Astrocyte (in vitro differentiated cells and primary cell): ENCODE measurements around the gene GNA14. TPM values are rescaled to one million over a fixed set of nuclear protein-coding genes. Genes with fewer than 3 reads are reported as not detected.
"Not testable (repeated sequence)": the region's sequence is repeated elsewhere in the genome, so short reads cannot be mapped to it uniquely, and the experiment has no call there.

Experiments
- DNase-seq: peaks from one replicate; pipeline ENCODE4 v3.0.0-alpha.2; 2010; ENCODE audit warnings: low read depth
- FAIRE-seq: peaks from 2 replicates; lab custom pipeline; 2011; peaks lifted over from hg19 to GRCh38; lab: Jason Lieb, UNC
- H2AFZ ChIP-seq: 2 replicates; pipeline ENCODE4 v1.6.0; 2012; ENCODE audit warnings: low read depth, low read length, inconsistent platforms
- H3K27ac ChIP-seq: 2 replicates; pipeline ENCODE4 v1.5.1; 2011; ENCODE audit warnings: low read depth, low read length, inconsistent platforms
- H3K27me3 ChIP-seq: 2 replicates; pipeline ENCODE4 v1.6.0; 2011; ENCODE audit warnings: low read length, inconsistent platforms; ENCODE audit not compliant: insufficient read depth
- H3K36me3 ChIP-seq: 2 replicates; pipeline ENCODE4 v1.5.1; 2011; ENCODE audit warnings: low read length, inconsistent platforms; ENCODE audit not compliant: insufficient read depth
- H3K4me1 ChIP-seq: 2 replicates; pipeline ENCODE4 v1.5.1; 2011; ENCODE audit warnings: low read length, inconsistent platforms; ENCODE audit not compliant: insufficient read depth
- H3K4me2 ChIP-seq: 2 replicates; pipeline ENCODE4 v1.6.0; 2012; ENCODE audit warnings: low read length, inconsistent platforms
- H3K4me3 ChIP-seq: 2 replicates; pipeline ENCODE4 v1.5.1; 2011; ENCODE audit warnings: low read depth, mild to moderate bottlenecking, low read length, inconsistent platforms; ENCODE audit not compliant: insufficient read depth
- H3K79me2 ChIP-seq: 2 replicates; pipeline ENCODE4 v1.6.0; 2012; ENCODE audit warnings: mild to moderate bottlenecking, low read length, inconsistent platforms; ENCODE audit not compliant: insufficient read depth
- H3K9ac ChIP-seq: 2 replicates; pipeline ENCODE4 v1.6.0; 2012; ENCODE audit warnings: mild to moderate bottlenecking, low read length, inconsistent platforms
- H3K9me3 ChIP-seq: 2 replicates; pipeline ENCODE4 v1.5.1; 2012; ENCODE audit warnings: low read depth, mild to moderate bottlenecking, low read length, inconsistent platforms; ENCODE audit not compliant: insufficient read depth
- H4K20me1 ChIP-seq: 2 replicates; pipeline ENCODE4 v1.6.0; 2012; ENCODE audit warnings: low read length, inconsistent platforms; ENCODE audit not compliant: insufficient read depth
- H3K27ac Mint-ChIP-seq: one replicate; pipeline ENCODE4 v1.8.0; 2021; ENCODE audit warnings: mild to moderate bottlenecking, mixed read lengths; ENCODE audit not compliant: unreplicated experiment
- H3K27me3 Mint-ChIP-seq: one replicate; pipeline ENCODE4 v1.8.0; 2021; ENCODE audit warnings: low read depth, mixed read lengths; ENCODE audit not compliant: unreplicated experiment
- H3K36me3 Mint-ChIP-seq: one replicate; pipeline ENCODE4 v1.8.0; 2021; ENCODE audit warnings: low read depth, mixed read lengths; ENCODE audit not compliant: unreplicated experiment
- H3K4me1 Mint-ChIP-seq: one replicate; pipeline ENCODE4 v1.8.0; 2021; ENCODE audit warnings: low read depth, mixed read lengths; ENCODE audit not compliant: unreplicated experiment
- H3K4me3 Mint-ChIP-seq: one replicate; pipeline ENCODE4 v1.8.0; 2021; ENCODE audit warnings: mild to moderate bottlenecking, moderate library complexity, mixed read lengths; ENCODE audit not compliant: unreplicated experiment
- H3K9me3 Mint-ChIP-seq: one replicate; pipeline ENCODE4 v1.8.0; 2021; ENCODE audit warnings: mild to moderate bottlenecking, mixed read lengths; ENCODE audit not compliant: unreplicated experiment
- CTCF ChIP-seq: IDR thresholded peaks from 2 replicates; pipeline ENCODE4 v1.5.1; 2011; ENCODE audit warnings: low read depth, mild to moderate bottlenecking, inconsistent platforms, low read length, moderate library complexity; ENCODE audit not compliant: insufficient read depth
- EZH2 ChIP-seq: IDR thresholded peaks from 2 replicates; pipeline ENCODE4 v1.6.1; 2012; ENCODE audit warnings: mild to moderate bottlenecking, low read length, inconsistent platforms; ENCODE audit not compliant: insufficient read depth
- total RNA-seq: library from RNA; stranded (reverse); gene quantifications from 2 replicates; pipeline ENCODE4 v1.2.1, GENCODE V29; 2021

GNA14 gene
- total RNA-seq, 1 donor from 2014 or later: 1.0 TPM

GRCh38 chr9:77640741-77641580, 7.2 kb downstream of the GNA14 start:
- Histone ChIP-seq H3K9ac (no peak overlapping the region), H3K27me3 (no peaks in the 10 kb centered on the region), H4K20me1 (no peaks in the 10 kb centered on the region), H3K4me1 (no peaks in the 10 kb centered on the region), H3K36me3 (no peaks in the 10 kb centered on the region), H3K9me3 (no peaks in the 10 kb centered on the region), H2AFZ (no peak overlapping the region), H3K27ac (no peak overlapping the region), H3K4me2 (no peak overlapping the region), H3K79me2 (no peaks in the 10 kb centered on the region), H3K4me3 (no peak overlapping the region)
- FAIRE-seq (no peak), DNase-seq (no peak)
- H3K4me3 Mint-ChIP-seq: no peak overlapping the region
- H3K36me3 Mint-ChIP-seq: no peaks in the 10 kb centered on the region
- peaks cover 5% of the 10 kb centered on the region for H3K4me1 Mint-ChIP-seq
- peaks cover 22% of the 10 kb centered on the region for H3K27me3 Mint-ChIP-seq
- no peaks in the 10 kb centered on the region for H3K9me3 Mint-ChIP-seq
- TF ChIP-seq CTCF (no peak), EZH2 (no peak)
- H3K27ac Mint-ChIP-seq: no peak overlapping the region

DNA sequence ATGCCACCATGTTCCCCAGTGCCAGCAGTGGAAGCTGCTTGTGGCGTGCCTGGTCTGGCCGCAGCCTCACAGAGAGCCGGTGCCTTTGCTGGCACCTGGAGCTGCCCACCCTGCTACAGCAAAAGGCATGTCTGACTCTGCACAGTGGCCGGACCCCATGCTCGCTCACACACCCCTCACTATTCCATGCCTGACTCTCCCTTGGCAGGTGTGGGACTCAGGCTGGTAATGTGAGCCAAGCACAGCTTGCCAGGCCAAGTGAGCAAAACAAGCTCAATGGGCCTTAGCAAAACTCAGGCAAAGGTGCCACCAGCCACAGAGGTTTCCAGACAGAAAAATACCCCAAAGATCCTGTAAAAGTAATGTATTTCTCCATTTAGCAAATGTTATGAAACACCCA, 15.5 kb downstream of the GNA14 start:
- TF ChIP-seq EZH2 (no peak), CTCF (no peak)
- H3K4me2 ChIP-seq: no peak overlapping the region
- no peaks in the 10 kb centered on the region for H3K27me3 ChIP-seq
- DNase-seq (no peak), FAIRE-seq (no peak)
- H3K9me3 ChIP-seq: no peaks in the 10 kb centered on the region
- no peak overlapping the region for H3K27ac Mint-ChIP-seq
- H3K4me3 ChIP-seq: no peak overlapping the region
- H3K27ac ChIP-seq: no peak overlapping the region
- H4K20me1 ChIP-seq: no peaks in the 10 kb centered on the region
- no peaks in the 10 kb centered on the region for H3K79me2 ChIP-seq
- no peak overlapping the region for H3K9ac ChIP-seq
- no peaks in the 10 kb centered on the region for H3K4me1 ChIP-seq
- H3K4me1 Mint-ChIP-seq: no peaks in the 10 kb centered on the region
- H3K36me3 ChIP-seq: no peaks in the 10 kb centered on the region
- peaks cover 6% of the 10 kb centered on the region for H3K9me3 Mint-ChIP-seq
- no peak overlapping the region for H3K4me3 Mint-ChIP-seq
- peaks cover 6% of the 10 kb centered on the region for H3K27me3 Mint-ChIP-seq
- no peak overlapping the region for H2AFZ ChIP-seq
- no peaks in the 10 kb centered on the region for H3K36me3 Mint-ChIP-seq

DNA sequence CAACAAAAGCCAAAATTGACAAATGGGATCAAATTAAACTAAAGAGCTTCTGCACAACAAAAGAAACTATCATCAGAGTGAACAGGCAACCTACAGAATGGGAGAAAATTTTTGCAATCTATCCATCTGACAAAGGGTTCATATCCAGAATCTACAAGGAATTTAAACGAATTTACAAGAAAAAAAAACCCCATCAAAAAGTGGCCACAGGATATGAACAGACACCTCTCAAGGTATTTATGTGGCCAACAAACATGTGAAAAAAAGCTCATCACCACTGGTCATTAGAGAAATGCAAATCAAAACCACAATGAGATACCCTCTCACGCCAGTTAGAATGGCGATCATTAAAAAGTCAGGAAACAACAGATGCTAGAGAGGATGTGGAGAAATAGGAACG, 19.3 kb downstream of the GNA14 start:
- not testable (repeated sequence) for H3K4me2 ChIP-seq, H3K4me1 Mint-ChIP-seq, H3K36me3 ChIP-seq, H2AFZ ChIP-seq, H3K9me3 Mint-ChIP-seq, H3K9ac ChIP-seq, H3K27ac Mint-ChIP-seq, H4K20me1 ChIP-seq, FAIRE-seq, H3K9me3 ChIP-seq, H3K4me3 Mint-ChIP-seq, H3K27me3 Mint-ChIP-seq, H3K4me3 ChIP-seq, H3K27me3 ChIP-seq, H3K79me2 ChIP-seq, H3K4me1 ChIP-seq, H3K36me3 Mint-ChIP-seq, H3K27ac ChIP-seq, DNase-seq
